HepG2 (cell line): ENCODE measurements around the gene MEX3A. TPM values are rescaled to one million over a fixed set of nuclear protein-coding genes. Genes with fewer than 3 reads are reported as not detected.

Experiments
- ATAC-seq: fragments of 200-7000 bp; cut with Tn5 transposase; 3 replicates; pipeline ENCODE4 v1.9.1; 2020; ENCODE audit warnings: mild to moderate bottlenecking, moderate library complexity
- BruUV-seq: library from RNA; stranded (reverse); fragments of 400-500 nt; replicated peaks from 2 replicates; lab custom pipeline; 2021; lab: Mats Ljungman, UMichigan
- CTCF ChIA-PET: fragments of 300-600 bp; formaldehyde crosslinking; extraction: SDS; loops from one replicate; lab custom pipeline; 2021; ENCODE audit warnings: low total read pairs, inconsistent platforms, low intra/inter-chr PET ratio; lab: Yijun Ruan, JAX
- POLR2A ChIA-PET: fragments of 350-600 bp; sonication (Branson Sonifier 250); formaldehyde crosslinking; loops from one replicate; lab custom pipeline; 2020; ENCODE audit warnings: antibody characterized with exemption, inconsistent platforms; lab: Yijun Ruan, JAX
- DNase-seq: peaks from one replicate; pipeline ENCODE4 v3.0.0-alpha.2; 2015; ENCODE audit warnings: low spot score
- FAIRE-seq: peaks from 3 replicates; lab custom pipeline; 2011; peaks lifted over from hg19 to GRCh38; lab: Jason Lieb, UNC
- H2AFZ ChIP-seq: one replicate; pipeline ENCODE4 v1.6.1; 2011; ENCODE audit warnings: low read length, inconsistent platforms
- H3K27ac ChIP-seq: fragments of 300-600 bp; 3 replicates; pipeline ENCODE4 v1.8.0; 2011; ENCODE audit warnings: mixed run types, mild to moderate bottlenecking, mixed read lengths, low read length, inconsistent platforms; ENCODE audit not compliant: insufficient read depth; ENCODE audit errors: extremely low read length
- H3K27me3 ChIP-seq, 2 experiments: fragments of 200-600 bp in 1 of 2; 2 replicates in 1 of 2; 3 replicates in 1 of 2; pipeline versions ENCODE4 v1.6.0 to v1.8.0; 2011; ENCODE audit warnings: low read length in 2 of 2, mild to moderate bottlenecking in 2 of 2, moderate library complexity in 2 of 2, inconsistent platforms in 1 of 2; ENCODE audit not compliant: insufficient read depth in 2 of 2, control insufficient read depth in 1 of 2
- H3K36me3 ChIP-seq, 2 experiments: fragments of 200-600 bp in 1 of 2; replicated peaks in 1 of 2; 2 replicates in 1 of 2; 3 replicates in 1 of 2; pipeline versions ENCODE4 v1.5.1 to v1.8.0; 2011; ENCODE audit warnings: low read length in 2 of 2, inconsistent platforms in 1 of 2; ENCODE audit not compliant: insufficient read depth in 2 of 2, control insufficient read depth in 1 of 2
- H3K4me1 ChIP-seq: 2 replicates; pipeline ENCODE4 v1.5.1; 2012; ENCODE audit warnings: low read length, inconsistent platforms; ENCODE audit not compliant: insufficient read depth
- H3K4me2 ChIP-seq: 2 replicates; pipeline ENCODE4 v1.6.0; 2011; ENCODE audit warnings: low read depth, low read length, inconsistent platforms
- H3K4me3 ChIP-seq, 3 experiments: fragments of 200-600 bp in 1 of 3; sonication (generic), shearing (Covaris generic) in 1 of 3; replicated peaks in 1 of 3; 2 replicates each; pipeline ENCODE4 v1.5.1; 2011 to 2016; ENCODE audit warnings: low read length in 3 of 3, inconsistent platforms in 2 of 3, low read depth in 2 of 3, mild to moderate bottlenecking in 2 of 3, control low read depth in 1 of 3, mixed read lengths in 1 of 3; ENCODE audit not compliant: insufficient read depth in 1 of 3
- H3K79me2 ChIP-seq: one replicate; pipeline ENCODE4 v1.6.1; 2011; ENCODE audit warnings: low read length, inconsistent platforms; ENCODE audit not compliant: insufficient read depth
- H3K9ac ChIP-seq: 2 replicates; pipeline ENCODE4 v1.6.0; 2011; ENCODE audit warnings: mild to moderate bottlenecking, low read depth, low read length, inconsistent platforms; ENCODE audit not compliant: insufficient read depth
- H3K9me3 ChIP-seq: 2 replicates; pipeline ENCODE4 v1.5.1; 2012; ENCODE audit warnings: mild to moderate bottlenecking, low read length
- H4K20me1 ChIP-seq: 2 replicates; pipeline ENCODE4 v1.6.0; 2011; ENCODE audit warnings: inconsistent platforms, mild to moderate bottlenecking, low read length, moderate library complexity; ENCODE audit not compliant: insufficient read depth
- NR2C2 ChIP-seq: sonication (generic); formaldehyde crosslinking; IDR thresholded peaks from 2 replicates; pipeline ENCODE4 v1.4.0; 2020; ENCODE audit warnings: missing genetic modification reagents, mild to moderate bottlenecking, moderate library complexity, borderline replicate concordance
- POLR2A ChIP-seq, 2 experiments: IDR thresholded peaks; 2 replicates each; pipeline ENCODE4 v1.6.1; 2011; ENCODE audit warnings: low read depth in 2 of 2, low read length in 2 of 2, mild to moderate bottlenecking in 1 of 2, moderate library complexity in 1 of 2; ENCODE audit not compliant: insufficient read depth in 1 of 2
- POLR2AphosphoS5 ChIP-seq: IDR thresholded peaks from 2 replicates; pipeline ENCODE4 v1.6.1; 2012; ENCODE audit warnings: low read depth, low read length
- RARG ChIP-seq: sonication (generic); formaldehyde crosslinking; IDR thresholded peaks from 2 replicates; pipeline ENCODE4 v1.4.0; 2020; ENCODE audit warnings: low read depth, mild to moderate bottlenecking, missing genetic modification reagents
- RXRB ChIP-seq: IDR thresholded peaks from 2 replicates; pipeline ENCODE4 v1.6.1; 2016; ENCODE audit warnings: borderline replicate concordance, missing genetic modification reagents, missing compliant biosample characterization
- SP1 ChIP-seq, 2 experiments: fragments of 450-650 bp in 1 of 2; sonication (generic) in 1 of 2; formaldehyde crosslinking in 1 of 2; IDR thresholded peaks; 2 replicates each; pipeline versions ENCODE4 v1.4.0 to v1.6.1; 2016 to 2020; ENCODE audit warnings: missing genetic modification reagents in 1 of 2
- TMF1 ChIP-seq: sonication (generic); formaldehyde crosslinking; IDR thresholded peaks from 2 replicates; pipeline ENCODE4 v1.8.1; 2022; ENCODE audit warnings: low read depth, missing genetic modification reagents
- YEATS2 ChIP-seq: sonication (generic); formaldehyde crosslinking; IDR thresholded peaks from 2 replicates; pipeline ENCODE4 v1.4.0; 2020; ENCODE audit warnings: missing genetic modification reagents, borderline replicate concordance
- ZNF558 ChIP-seq: sonication (generic); formaldehyde crosslinking; IDR thresholded peaks from 2 replicates; pipeline ENCODE4 v1.9.0; 2022; ENCODE audit warnings: mild to moderate bottlenecking, missing genetic modification reagents, borderline replicate concordance
- ZNF704 ChIP-seq: sonication (generic); formaldehyde crosslinking; IDR thresholded peaks from 2 replicates; pipeline ENCODE4 v1.8.1; 2023; ENCODE audit warnings: mild to moderate bottlenecking, inconsistent platforms, moderate library complexity, missing genetic modification reagents, borderline replicate concordance
- ZNF839 ChIP-seq: sonication (generic); formaldehyde crosslinking; IDR thresholded peaks from 2 replicates; pipeline ENCODE4 v1.4.0; 2020; ENCODE audit warnings: missing genetic modification reagents, mild to moderate bottlenecking, borderline replicate concordance
- WGBS: methylation state at CpG from one replicate; pipeline ENCODE4 v1.1.6; 2017; ENCODE audit warnings: low lambda C conversion rate; 5-methylcytosine and 5-hydroxymethylcytosine counted together
- in situ Hi-C: cut with HindIII; loops from 2 replicates; pipeline ENCODE4 v1.10.0; 2017; ENCODE audit warnings: low pct_unique_long_range_greater_than_20kb; ENCODE audit not compliant: extremely low pct_ligation_motif_present
- intact Hi-C: fragments of 100-400 bp; cut with micrococcal nuclease; formaldehyde crosslinking; loops from one replicate; pipeline ENCODE4 v1.10.0; 2022; ENCODE audit not compliant: unreplicated experiment
- polyA plus RNA-seq, 8 experiments: library from polyadenylated mRNA; depleted of rRNA in 3 of 8; stranded (reverse) in 7 of 8; unstranded in 1 of 8; fragments of >200 nt; fragmentation: Illumina TruSeq in 4 of 8; extraction: Trizol in 4 of 8; gene quantifications; 2 replicates each; pipeline versions ENCODE4 v1.2.1 to v1.2.3, GENCODE V29; 2011 to 2016; ENCODE audit warnings: low read depth in 4 of 8, missing spikeins in 1 of 8, mixed read lengths in 1 of 8; ENCODE audit not compliant: insufficient read depth in 1 of 8
- total RNA-seq, 5 experiments: library from RNA; depleted of rRNA; stranded (reverse); fragments of >200 nt; fragmentation: Illumina TruSeq; extraction: Trizol; gene quantifications; 2 replicates each; pipeline ENCODE4 v1.2.3, GENCODE V29; 2016; ENCODE audit warnings: low read depth in 1 of 5

The MEX3A gene
- total and polyA plus RNA-seq, 2 of the 13 experiments (the other 11 are each of a cell fraction or from before 2014, with no cell fraction given) = 7.6 to 9.1 TPM

DNA sequence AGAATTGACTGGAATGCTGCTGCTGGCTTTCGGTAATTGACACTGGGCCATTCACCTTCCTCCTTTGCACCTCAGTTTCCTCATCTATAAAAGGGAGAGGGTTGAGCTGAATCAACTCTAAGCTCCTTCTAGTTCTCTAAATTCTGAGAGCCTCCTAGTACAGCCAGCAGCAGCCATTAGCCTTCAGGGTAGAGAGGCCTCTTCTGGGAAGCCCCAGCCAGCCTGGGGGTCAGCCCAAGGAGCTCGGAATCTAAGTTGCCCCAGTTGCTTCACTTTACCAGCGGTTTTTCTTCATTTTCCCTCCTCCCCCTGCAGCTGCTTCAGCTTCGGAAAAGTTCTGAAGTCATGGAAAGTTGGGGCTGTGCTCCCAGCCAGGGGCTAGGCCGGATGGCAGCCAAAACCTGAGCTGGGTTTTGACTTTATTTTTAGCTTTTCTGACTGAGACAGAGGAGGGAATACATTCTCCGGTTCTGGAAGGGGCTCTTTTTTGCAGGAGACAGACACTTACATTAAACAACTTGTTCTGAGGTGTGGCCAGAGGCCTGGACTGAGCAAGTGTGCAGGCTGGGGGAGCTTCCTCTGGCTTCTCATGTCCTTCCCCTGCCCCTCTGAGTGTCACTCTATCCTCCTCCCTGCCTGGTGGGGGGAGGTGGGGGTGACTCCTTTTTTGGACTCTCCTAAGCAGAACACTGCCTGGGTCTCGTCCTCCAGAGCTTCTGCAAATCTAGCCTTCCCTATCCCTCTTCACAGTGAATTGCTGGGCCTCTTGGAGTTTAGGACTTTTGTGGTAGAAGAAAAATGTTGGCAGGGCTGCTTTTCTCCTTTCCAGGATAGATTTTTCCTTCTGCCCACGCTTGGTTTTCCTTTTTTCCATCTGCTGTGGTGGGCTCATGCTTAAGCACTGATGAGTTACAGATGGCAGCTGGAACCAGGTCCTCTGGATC, 46.7 kb upstream of the MEX3A start:
- FAIRE-seq = no peak
- ATAC-seq = no peak
- ChIA-PET POLR2A (interaction anchor here (1.1 to 6.0 kb wide), 10 partner anchors 9 to 194 kb away, joined by 3 to 113 read pairs (median 13); partner anchors contain the start of genes KHDC4, LMNA, MEX3A and PMF1), CTCF (interaction anchor here (4.5 kb wide), 1 partner anchor 33 kb away, joined by 92 read pairs; no protein-coding TSS in a partner anchor)
- peak overlapping the region; percentile 93 for H3K27ac ChIP-seq
- TF ChIP-seq POLR2A (IDR thresholded peaks at IDR 0.05; ENCODE audit: insufficient read depth in 1 of 2, low read depth in 2 of 2, low read length in 2 of 2) (0 out of 4 replicates have a peak, but pooled peaks of 1 of the 2 experiments have one; percentile 17), SP1 (IDR thresholded peaks at IDR 0.05) (no peak), SP1 (CRISPR knock-in tag; IDR thresholded peaks at IDR 0.05) (no peak)
- H3K36me3 ChIP-seq = peaks cover 18 to 39% of the 10 kb centered on the region in 2 experiments
- H3K9me3 ChIP-seq = no peaks in the 10 kb centered on the region
- H3K9ac ChIP-seq = peak overlapping the region; percentile 71
- 82% methylated on average over 8 of the region's 8 CpGs for WGBS
- H3K79me2 ChIP-seq = peaks cover 61% of the 10 kb centered on the region
- no peaks in the 10 kb centered on the region for H3K27me3 ChIP-seq
- H3K4me1 ChIP-seq = peaks cover 69% of the 10 kb centered on the region
- in situ Hi-C loops (no loop called here), intact Hi-C loops (no loop called here)
- DNase-seq = no peak
- H4K20me1 ChIP-seq = peaks cover 6% of the 10 kb centered on the region; the same call in 1 of the 2 replicates
- no peak overlapping the region for H3K4me3 ChIP-seq
- H2AFZ ChIP-seq = no peak overlapping the region
- BruUV-seq = no TSS peak
- peak overlapping the region; percentile 63 for H3K4me2 ChIP-seq

DNA sequence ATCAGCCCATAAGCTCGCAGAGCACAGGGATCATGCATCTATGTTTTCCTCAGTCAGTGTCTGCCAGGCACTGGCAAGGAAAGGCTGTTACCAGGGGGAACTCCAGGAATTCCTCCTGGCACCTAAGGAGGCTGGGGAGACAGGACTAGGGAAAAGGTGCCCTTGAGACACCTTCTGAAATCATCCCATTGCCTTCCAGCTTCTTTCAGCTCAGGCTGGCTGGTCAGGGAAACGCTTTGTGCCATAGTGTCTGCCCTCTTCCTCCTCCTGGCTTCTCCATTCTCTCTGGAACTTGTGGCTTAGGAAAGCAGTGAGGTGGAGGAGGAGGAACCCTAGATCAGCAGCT, 46.0 kb upstream of the MEX3A start:
- Histone ChIP-seq H3K4me1 (peaks cover 75% of the 10 kb centered on the region), H3K9me3 (no peaks in the 10 kb centered on the region), H3K36me3 (peaks cover 14 to 34% of the 10 kb centered on the region in 2 experiments), H4K20me1 (peaks cover 6% of the 10 kb centered on the region; the same call in 1 of the 2 replicates), H3K27ac (peak overlapping the region; percentile 93), H3K4me3 (no peak overlapping the region), H3K9ac (peak overlapping the region; percentile 71), H3K4me2 (no peak overlapping the region; the same call in 1 of the 2 replicates), H3K79me2 (peaks cover 68% of the 10 kb centered on the region), H3K27me3 (no peaks in the 10 kb centered on the region), H2AFZ (no peak overlapping the region)
- in situ Hi-C loops (no loop called here), intact Hi-C loops (no loop called here)
- ChIA-PET CTCF (interaction anchor here (4.5 kb wide), 1 partner anchor 33 kb away, joined by 92 read pairs; no protein-coding TSS in a partner anchor), POLR2A (interaction anchor here (2.6 to 6.0 kb wide), 5 partner anchors 9 to 85 kb away, joined by 11 to 113 read pairs (median 90); partner anchors contain the start of genes LMNA and PMF1)
- no peak for ATAC-seq
- 91% methylated on average over 2 of the region's 2 CpGs for WGBS
- no peak for DNase-seq
- no TSS peak for BruUV-seq
- no peak for FAIRE-seq
- no peak for TF ChIP-seq ZNF839 (CRISPR knock-in tag)
- no peak for TF ChIP-seq RARG (CRISPR knock-in tag)
- no peak for TF ChIP-seq RXRB (CRISPR knock-in tag)
- TF ChIP-seq YEATS2 = no peak
- no peak for TF ChIP-seq TMF1 (CRISPR knock-in tag)
- TF ChIP-seq POLR2AphosphoS5 = no peak
- TF ChIP-seq NR2C2 (CRISPR knock-in tag) = no peak
- TF ChIP-seq ZNF704 = no peak
- no peak for TF ChIP-seq ZNF558 (CRISPR knock-in tag)
